GM21381 (cell line): Measurements from ENCODE around the gene LRRC14B.

Experiments used
- ATAC-seq: cut with Tn5 transposase; IDR thresholded peaks from one replicate; pipeline ENCODE4 v1.9.1; 2021; ENCODE audit warnings: mild to moderate bottlenecking, moderate library complexity; ENCODE audit not compliant: unreplicated experiment

The LRRC14B gene

GRCh38 chr5:173392-174290 is 17.7 kb upstream of the LRRC14B start:
- ATAC-seq, result no peak

GRCh38 chr5:174291-174600 is 17.0 kb upstream of the LRRC14B start:
- ATAC-seq, result no peak

- no peak for ATAC-seq
These were observed 16.3 kb upstream of the LRRC14B start for GRCh38 chr5:174876-175465.

DNA sequence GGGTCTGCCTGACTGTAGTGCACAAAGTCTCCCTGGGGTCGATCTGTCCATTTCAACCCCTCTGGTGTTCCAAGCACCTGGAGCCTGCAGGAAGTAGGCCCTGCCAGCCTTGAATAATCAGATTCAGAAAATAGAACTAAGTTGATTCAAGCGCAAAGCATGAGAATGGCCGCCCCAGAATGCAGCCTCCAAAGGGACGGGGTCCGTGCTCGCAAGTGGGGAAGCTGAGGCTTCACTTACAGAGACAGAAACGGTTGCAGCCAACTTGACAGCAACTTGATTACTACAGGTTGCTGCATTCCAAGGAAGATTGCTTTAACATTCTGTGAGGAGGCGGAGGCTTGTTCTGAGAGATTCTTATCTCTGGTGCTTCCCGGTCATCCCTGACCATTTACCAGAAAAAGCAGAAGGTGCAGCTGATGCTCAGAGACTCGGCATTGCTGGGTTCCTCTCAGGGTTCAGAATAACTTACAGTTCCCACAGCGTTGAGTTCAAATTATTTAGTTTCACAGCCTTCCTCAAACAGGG is 14.9 kb upstream of the LRRC14B start:
- ATAC-seq, result no peak

DNA sequence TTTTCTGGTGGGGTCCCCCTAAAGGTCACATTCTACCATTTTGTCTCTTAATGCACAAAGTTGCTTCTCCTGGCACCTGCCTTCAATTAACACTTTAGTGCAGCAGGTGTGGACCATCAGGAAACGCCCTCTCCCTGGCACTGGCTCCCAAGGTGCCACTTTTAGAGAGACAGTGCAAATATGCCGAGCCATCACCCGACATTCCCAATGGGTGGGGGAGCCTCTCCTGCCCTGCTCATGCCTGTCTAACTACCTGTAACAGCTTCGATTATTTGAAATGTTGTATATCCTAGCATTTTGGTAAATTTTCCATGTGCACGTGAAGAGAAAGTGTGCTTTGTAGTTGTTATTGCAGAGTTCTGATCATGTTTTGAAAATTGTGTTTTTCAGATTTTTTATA is 13.2 kb upstream of the LRRC14B start:
- no peak for ATAC-seq

DNA sequence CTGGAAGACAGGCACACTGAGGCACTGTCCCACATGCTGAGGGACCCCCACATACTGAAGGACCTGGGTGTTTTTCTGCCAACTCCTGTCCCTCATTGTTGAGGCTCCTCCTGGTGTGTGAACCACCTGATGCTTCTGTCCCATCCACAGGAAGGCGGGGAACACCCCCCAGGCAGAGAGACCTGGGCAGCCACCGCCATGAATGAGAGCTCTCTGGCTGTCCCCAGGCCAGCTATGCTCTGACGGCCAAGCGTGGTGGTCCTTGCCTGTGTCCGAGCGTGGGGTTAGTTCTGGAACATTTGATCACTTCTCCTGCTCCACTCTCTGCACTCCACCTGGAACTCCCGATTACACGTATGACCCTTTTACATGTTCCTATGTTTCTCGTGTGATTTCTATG is 11.9 kb upstream of the LRRC14B start:
- no peak for ATAC-seq

- no peak for ATAC-seq
These were observed 10.9 kb upstream of the LRRC14B start for GRCh38 chr5:180286-180918.

GRCh38 chr5:181160-181559 is 10.1 kb upstream of the LRRC14B start:
- no peak for ATAC-seq

GRCh38 chr5:181566-181965 is 9.7 kb upstream of the LRRC14B start:
- ATAC-seq, result no peak

- ATAC-seq, result no peak
These were observed 9.2 kb upstream of the LRRC14B start for GRCh38 chr5:182126-182525.

DNA sequence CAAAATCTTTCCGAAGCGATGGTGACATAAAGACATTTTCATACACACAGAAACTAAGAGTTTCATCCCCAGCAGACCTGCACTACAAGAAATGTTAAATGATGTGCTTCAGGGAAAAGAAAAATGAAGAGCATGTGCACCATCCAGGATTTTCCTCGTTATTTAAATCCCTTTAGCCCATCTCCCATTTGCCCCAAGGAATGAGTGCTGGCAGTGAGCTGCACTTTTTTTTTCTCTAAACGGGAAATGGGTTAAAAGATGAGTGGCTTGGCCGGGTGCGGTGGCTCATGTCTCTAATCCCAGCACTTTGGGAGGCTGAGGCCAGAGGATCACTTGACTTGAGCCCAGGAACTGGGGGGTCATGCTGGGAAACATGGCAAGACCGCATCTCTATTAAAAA is 6.8 kb upstream of the LRRC14B start:
- no peak for ATAC-seq

GRCh38 chr5:185095-186070 is 5.9 kb upstream of the LRRC14B start:
- no peak for ATAC-seq

DNA sequence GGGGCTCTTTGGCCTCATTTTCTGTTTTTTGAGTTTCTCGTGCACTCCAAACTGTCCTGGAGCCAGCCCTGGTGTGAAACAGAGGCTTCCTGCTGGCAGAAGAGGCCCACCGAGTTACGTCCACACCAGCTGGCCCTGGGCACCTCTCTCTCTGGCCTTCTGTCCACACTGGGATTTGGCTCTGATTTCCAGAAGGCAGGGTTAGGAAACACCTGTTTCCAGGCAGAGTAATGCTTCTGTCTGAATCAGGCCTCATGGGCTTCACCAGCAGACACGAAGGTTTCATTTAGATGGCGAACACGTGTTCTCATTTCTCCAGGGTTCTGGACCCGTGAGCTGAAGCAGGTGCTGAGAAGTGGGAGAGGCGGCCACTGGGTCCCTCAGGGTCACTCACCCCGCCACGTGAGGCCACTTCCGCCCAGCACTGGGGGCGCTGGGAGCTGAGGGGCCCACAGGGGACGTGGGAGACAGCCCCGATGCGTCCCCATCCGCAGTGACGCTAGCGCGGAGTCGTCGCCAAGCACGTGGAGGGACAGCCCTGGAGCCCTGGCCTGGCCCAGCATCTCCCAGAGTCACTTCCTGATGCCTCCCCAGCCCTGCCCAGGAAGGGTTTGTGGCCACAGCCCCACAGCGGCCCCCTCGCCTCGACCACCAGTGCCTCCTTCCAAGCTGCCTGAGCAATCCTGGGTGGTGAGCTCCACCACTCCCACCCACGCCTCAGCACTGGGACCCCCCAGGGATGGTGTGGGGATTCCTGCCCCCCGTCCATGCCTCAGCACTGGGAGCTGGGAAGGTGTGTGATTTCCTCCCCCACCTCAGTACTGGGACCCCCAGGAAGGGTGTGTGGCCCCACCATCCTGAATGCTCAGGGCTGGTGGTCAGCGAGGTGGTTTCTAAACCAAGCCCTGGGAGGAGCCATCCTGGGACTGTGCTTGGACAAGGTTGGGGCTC is 4.9 kb upstream of the LRRC14B start:
- no peak for ATAC-seq

GRCh38 chr5:187042-187431 is 4.3 kb upstream of the LRRC14B start:
- ATAC-seq, result no peak

GRCh38 chr5:187617-188451 is 3.5 kb upstream of the LRRC14B start:
- ATAC-seq, result no peak

GRCh38 chr5:188488-189481 is 2.5 kb upstream of the LRRC14B start:
- peak; percentile 68 for ATAC-seq

GRCh38 chr5:189486-189885 is 1.8 kb upstream of the LRRC14B start:
- ATAC-seq, result no peak

GRCh38 chr5:189976-190365 is 1.3 kb upstream of the LRRC14B start:
- ATAC-seq, result no peak
